HL-60 (cell line): Measurements from ENCODE around the gene PRR12.

Experiments used
- CTCF ChIP-seq: IDR thresholded peaks from one replicate; pipeline ENCODE4 v1.5.1; 2011; ENCODE audit warnings: low read length, control low read depth, inconsistent platforms; ENCODE audit not compliant: insufficient read depth
- POLR2AphosphoS5 ChIP-seq: IDR thresholded peaks from 2 replicates; pipeline ENCODE4 v1.6.1; 2012; ENCODE audit warnings: low read depth
- REST ChIP-seq: IDR thresholded peaks from 2 replicates; pipeline ENCODE4 v1.6.1; 2012; ENCODE audit warnings: low read depth; ENCODE audit not compliant: insufficient replicate concordance

- no peak for TF ChIP-seq CTCF
- no peak for TF ChIP-seq POLR2AphosphoS5
- TF ChIP-seq REST = no peak
Observed at GRCh38 chr19:49573009-49573408, 18.0 kb upstream of the PRR12 start.
